Psoas muscle (tissue), 8 donors: ENCODE measurements around the gene TMPRSS11A. TPM values are rescaled to one million over a fixed set of nuclear protein-coding genes. Genes with fewer than 3 reads are reported as not detected.

Experiments
- ATAC-seq, 4 donors: fragments of 200-7000 bp; cut with Tn5 transposase; one replicate each; pipeline ENCODE4 v1.9.1; 2020; ENCODE audit warnings: moderate library complexity in 3 of 4, mild to moderate bottlenecking in 2 of 4
- DNase-seq, 2 donors: peaks; one replicate each; pipeline ENCODE4 v3.0.0-alpha.2; 2020
- H3K27ac ChIP-seq: fragments of 200-600 bp; one replicate; pipeline ENCODE4 v1.8.0; 2022
- H3K27me3 ChIP-seq, 3 donors: fragments of 200-600 bp in 1 of 3; one replicate each; pipeline versions ENCODE4 v1.6.1 to v1.8.0; 2013 to 2022; ENCODE audit warnings: low read length in 2 of 3, mild to moderate bottlenecking in 2 of 3, moderate library complexity in 1 of 3; ENCODE audit not compliant: insufficient read depth in 3 of 3
- H3K36me3 ChIP-seq, 2 donors: fragments of 200-600 bp in 1 of 2; one replicate each; pipeline versions ENCODE4 v1.6.1 to v1.8.0; 2013 to 2022; ENCODE audit warnings: low read depth in 1 of 2, mild to moderate bottlenecking in 1 of 2, moderate library complexity in 1 of 2; ENCODE audit not compliant: insufficient read depth in 1 of 2
- H3K4me1 ChIP-seq: fragments of 200-600 bp; one replicate; pipeline ENCODE4 v1.8.0; 2022
- H3K4me3 ChIP-seq: fragments of 200-600 bp; one replicate; pipeline ENCODE4 v1.8.0; 2022; ENCODE audit warnings: mild to moderate bottlenecking
- H3K9me3 ChIP-seq: fragments of 200-600 bp; one replicate; pipeline ENCODE4 v1.8.0; 2022
- CTCF ChIP-seq: fragments of 200-600 bp; IDR thresholded peaks from one replicate; pipeline ENCODE4 v1.8.0; 2022; ENCODE audit warnings: antibody characterized with exemption
- WGBS, 3 donors: extraction: QIAGEN DNeasy Blood & Tissue Kit; methylation state at CpG; one replicate each; pipeline versions ENCODE4 v1.1.6 to v1.1.7; 2013; 5-methylcytosine and 5-hydroxymethylcytosine counted together
- intact Hi-C, 2 donors: fragments of 100-400 bp; cut with DNase I; formaldehyde crosslinking; loops; one replicate each; pipeline versions ENCODE4 v1.11.0 to v1.14.2; 2022
- polyA plus RNA-seq, 3 donors: library from polyadenylated mRNA; stranded (reverse); fragments of 200-250 nt; gene quantifications; one replicate each; pipeline ENCODE4 v1.2.3, GENCODE V29; 2013
- total RNA-seq, 4 donors: library from RNA; stranded (reverse); fragmentation: NEBNext Ultra II Directional in 2 of 4; extraction: Animal tissue kit (Norgen Biotek cat#: 25700) in 2 of 4; gene quantifications; one replicate each; pipeline versions ENCODE4 v1.2.1 to v1.2.4, GENCODE V29; 2021 to 2023
- donor health status: healthy with polysubstance abuse.
- donor health status: DM: no; HTN: no; CAD: no; lungs with moderate emphysema.
- donor health status: Bipolar disorder and iron deficiency.
- donor health status: healthy.
- donor health status: DM: yes; HTN: yes; CAD: no.
- donor health status: DM: no; HTN: no; CAD: no.
- donor health status: DM: no; HTN: no; CAD: no.
- donor health status: DM: yes; HTN: yes; CAD: no.

Gene TMPRSS11A
- total and polyA plus RNA-seq, 7 donors: not detected

DNA sequence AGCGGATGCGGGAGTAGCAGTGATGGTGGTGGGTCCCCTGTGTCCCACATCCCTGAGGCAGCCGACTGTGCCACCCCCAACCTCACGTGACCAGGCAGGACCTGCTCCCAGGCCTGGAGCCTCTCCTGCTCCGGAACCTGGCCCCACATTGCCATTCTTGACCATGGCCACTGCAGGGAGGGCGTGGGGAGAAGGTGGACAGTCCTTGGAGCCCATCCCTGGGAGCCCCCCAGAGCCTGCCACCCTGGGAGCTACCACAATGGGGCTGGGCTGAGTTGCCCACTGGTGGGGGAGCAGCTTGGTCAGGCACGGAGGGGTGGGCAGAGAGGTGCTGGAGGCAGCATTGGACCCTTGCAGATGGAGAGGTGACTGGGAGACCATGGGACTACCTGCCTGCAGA, 36.8 kb downstream of the TMPRSS11A start:
- no peak for TF ChIP-seq CTCF
- ATAC-seq: no peak
- no peaks in the 10 kb centered on the region for H3K27me3 ChIP-seq
- H3K27ac ChIP-seq: no peak overlapping the region
- WGBS, 3 donors: 89 to 93% (median 89%) methylated on average over 7 of the region's 7 CpGs
- no peak overlapping the region for H3K4me3 ChIP-seq
- no peaks in the 10 kb centered on the region for H3K4me1 ChIP-seq
- intact Hi-C loops: no loop called here
- H3K9me3 ChIP-seq: no peaks in the 10 kb centered on the region
- no peaks in the 10 kb centered on the region for H3K36me3 ChIP-seq
- DNase-seq: no peak

DNA sequence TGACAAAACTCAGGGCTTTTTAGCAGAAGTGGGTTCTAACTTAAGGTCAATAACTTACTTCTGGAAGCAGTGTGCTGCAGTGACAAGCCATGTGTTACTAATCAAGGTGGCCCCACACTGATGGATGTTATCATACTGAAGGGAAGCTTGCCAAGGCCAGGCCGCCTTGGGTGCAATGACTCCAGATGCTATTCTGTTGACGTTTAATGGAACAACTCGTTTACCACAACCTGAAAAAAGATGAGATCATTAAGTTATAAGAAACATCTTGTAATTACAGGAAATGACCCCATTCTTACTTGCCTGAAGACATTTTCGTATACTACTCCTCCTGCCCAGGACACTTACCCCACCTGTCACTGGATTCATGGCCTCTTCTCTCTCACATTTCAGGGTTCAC, 40.6 kb downstream of the TMPRSS11A start:
- H3K27ac ChIP-seq: no peak overlapping the region
- H3K27me3 ChIP-seq: no peaks in the 10 kb centered on the region
- no peak overlapping the region for H3K4me3 ChIP-seq
- ATAC-seq (no peak), DNase-seq (no peak)
- no peaks in the 10 kb centered on the region for H3K9me3 ChIP-seq
- TF ChIP-seq CTCF: no peak
- H3K36me3 ChIP-seq: no peaks in the 10 kb centered on the region
- WGBS, 3 donors: 54 to 65% (median 61%) methylated on average over 4 of the region's 4 CpGs
- no peaks in the 10 kb centered on the region for H3K4me1 ChIP-seq
- intact Hi-C loops: no loop called here

DNA sequence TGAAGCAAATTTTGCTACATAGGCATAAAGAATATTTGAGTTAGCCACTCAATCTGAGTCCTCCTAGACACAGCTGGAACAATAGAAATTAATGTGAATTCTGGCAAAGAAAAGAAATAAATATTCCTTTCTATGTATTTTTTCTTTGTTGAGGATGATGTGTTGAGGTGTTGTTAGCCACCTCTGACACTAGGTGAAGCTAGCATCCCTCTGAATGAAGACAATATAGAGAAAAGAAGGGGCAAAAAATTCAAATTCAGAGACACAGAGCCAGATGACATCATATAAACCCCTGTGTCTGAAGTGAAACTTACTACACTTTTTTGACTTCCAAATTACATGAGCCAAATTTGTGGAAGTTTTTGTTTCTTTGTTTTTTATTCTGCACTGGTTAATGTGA, 44.9 kb downstream of the TMPRSS11A start:
- DNase-seq (no peak), ATAC-seq (no peak)
- Histone ChIP-seq H3K27me3 (no peaks in the 10 kb centered on the region), H3K4me1 (no peaks in the 10 kb centered on the region), H3K4me3 (no peak overlapping the region), H3K27ac (no peak overlapping the region), H3K9me3 (no peaks in the 10 kb centered on the region), H3K36me3 (no peaks in the 10 kb centered on the region)
- intact Hi-C loops: no loop called here
- no peak for TF ChIP-seq CTCF

- 73 to 82% (median 74%) methylated on average over 5 of the region's 5 CpGs for WGBS, 3 donors
- Histone ChIP-seq H3K4me3 (no peak overlapping the region), H3K4me1 (no peaks in the 10 kb centered on the region), H3K27ac (no peak overlapping the region), H3K9me3 (no peaks in the 10 kb centered on the region), H3K27me3 (no peaks in the 10 kb centered on the region), H3K36me3 (no peaks in the 10 kb centered on the region)
- intact Hi-C loops: no loop called here
- ATAC-seq: no peak
- no peak for DNase-seq
- no peak for TF ChIP-seq CTCF
Observed at GRCh38 chr4:67915400-67915966, 47.8 kb downstream of the TMPRSS11A start.

DNA sequence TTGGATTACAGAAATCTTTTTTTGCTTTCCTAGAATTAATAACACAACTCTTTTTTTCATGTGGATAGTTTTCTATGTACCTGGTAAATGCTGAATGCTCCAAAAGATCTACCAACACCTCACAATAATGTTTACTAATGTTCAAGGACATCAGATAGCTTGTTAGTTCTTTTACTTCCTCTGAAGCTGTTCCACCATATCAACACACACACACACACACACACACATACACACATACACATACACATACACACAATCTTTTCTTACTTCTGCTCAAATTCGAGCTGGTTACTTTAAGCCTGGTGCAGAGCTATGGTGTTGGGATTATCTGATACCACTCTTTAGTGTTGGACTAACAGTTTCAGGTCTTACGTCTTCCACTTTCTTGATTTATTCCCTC, 51.2 kb downstream of the TMPRSS11A start:
- no peak for ATAC-seq
- 78 to 82% (median 80%) methylated on average over 2 of the region's 2 CpGs for WGBS, 3 donors

More for the DNA sequence above, 51.2 kb downstream of the TMPRSS11A start:
- no peak for DNase-seq
- H3K36me3 ChIP-seq: no peaks in the 10 kb centered on the region
- no peak overlapping the region for H3K4me3 ChIP-seq
- no peaks in the 10 kb centered on the region for H3K9me3 ChIP-seq
- no peak for TF ChIP-seq CTCF
- no peak overlapping the region for H3K27ac ChIP-seq
- H3K27me3 ChIP-seq: no peaks in the 10 kb centered on the region
- no peaks in the 10 kb centered on the region for H3K4me1 ChIP-seq
- intact Hi-C loops: no loop called here
